HuH-7.5 (cell line): ENCODE results near the gene LCAT.
"Not testable (repeated sequence)": the region's sequence is repeated elsewhere in the genome, so short reads cannot be mapped to it uniquely, and the experiment has no call there.

Source experiments
- DNase-seq: peaks from one replicate; pipeline ENCODE4 v3.0.0; 2011; ENCODE audit warnings: low spot score

Gene LCAT

DNA sequence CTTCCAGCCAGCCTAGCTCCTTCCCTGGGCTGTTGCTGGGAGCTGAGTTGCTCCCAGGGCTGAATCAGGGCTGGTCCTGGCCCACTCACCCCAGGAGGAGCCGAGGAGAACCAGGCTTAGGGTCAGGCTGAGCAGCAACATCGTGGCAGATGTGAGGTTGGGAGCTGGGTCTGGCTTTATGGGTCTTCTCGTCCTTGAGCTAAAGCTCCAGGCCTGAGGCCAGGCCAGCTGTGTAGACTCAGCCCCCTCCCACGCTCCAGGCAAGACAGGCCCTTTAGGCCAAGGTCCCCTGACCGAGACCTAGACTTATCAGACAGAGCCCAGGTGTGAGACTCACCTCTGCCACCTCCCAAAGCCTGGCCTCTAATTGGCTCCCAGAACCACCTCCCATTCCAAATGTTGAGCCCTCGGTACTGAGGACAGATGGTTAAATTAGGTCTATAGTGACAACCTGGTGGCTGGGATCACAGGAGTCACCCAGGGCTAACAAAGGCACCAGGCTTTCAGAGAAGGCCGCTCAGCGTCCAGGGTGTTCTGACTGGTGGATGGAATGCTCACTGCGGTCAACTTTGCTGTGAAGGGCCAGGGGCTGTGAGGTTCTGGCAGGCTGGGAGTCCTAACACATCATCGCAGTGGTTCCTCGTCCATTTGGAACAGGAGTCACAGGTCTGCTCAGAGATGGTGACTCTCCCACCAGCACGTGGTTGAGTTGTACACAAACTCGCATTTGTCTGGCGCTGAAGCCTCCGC lies 12.0 kb downstream of the LCAT start, which contains the start of gene CTRL:
CTRL (minus strand) TSS at position 151 of the 750 bp plus-strand sequence; CDS start at position 141, 10 bp downstream.
- DNase-seq, result no peak

DNA sequence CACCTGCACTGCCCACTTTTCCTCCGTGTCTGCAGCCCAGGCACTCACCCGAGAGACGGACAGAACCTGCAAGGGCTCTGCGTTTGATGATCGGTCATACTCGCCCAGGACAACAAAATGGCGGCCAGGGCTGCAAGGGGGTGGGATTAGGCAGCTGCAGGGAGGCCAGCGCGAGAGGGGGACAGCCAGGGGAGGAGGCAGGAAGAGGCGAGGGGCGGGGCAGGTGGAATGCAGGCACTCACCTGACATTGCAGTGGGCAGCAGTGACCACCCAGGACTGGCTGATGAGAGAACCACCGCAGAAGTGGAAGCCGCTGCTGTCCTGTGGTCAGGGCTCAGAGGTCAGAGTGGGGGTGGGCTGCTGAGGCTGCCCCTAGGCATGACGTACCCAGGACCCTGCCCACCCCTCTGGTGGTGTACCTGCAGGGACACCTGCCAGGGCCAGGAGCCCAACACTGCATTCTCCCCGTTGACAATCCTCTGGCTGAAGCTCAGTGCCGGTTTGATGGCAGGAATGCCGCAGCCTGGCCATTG lies 13.2 kb downstream of the LCAT start:
- DNase-seq, result no peak

- DNase-seq, result no peak
Measured at GRCh38 chr16:67930191-67930590, 13.7 kb downstream of the LCAT start.

- DNase-seq, result peak; percentile 93
Measured at GRCh38 chr16:67928561-67929364, 15.2 kb downstream of the LCAT start.

GRCh38 chr16:67928147-67928546 lies 15.8 kb downstream of the LCAT start:
- no peak for DNase-seq

DNA sequence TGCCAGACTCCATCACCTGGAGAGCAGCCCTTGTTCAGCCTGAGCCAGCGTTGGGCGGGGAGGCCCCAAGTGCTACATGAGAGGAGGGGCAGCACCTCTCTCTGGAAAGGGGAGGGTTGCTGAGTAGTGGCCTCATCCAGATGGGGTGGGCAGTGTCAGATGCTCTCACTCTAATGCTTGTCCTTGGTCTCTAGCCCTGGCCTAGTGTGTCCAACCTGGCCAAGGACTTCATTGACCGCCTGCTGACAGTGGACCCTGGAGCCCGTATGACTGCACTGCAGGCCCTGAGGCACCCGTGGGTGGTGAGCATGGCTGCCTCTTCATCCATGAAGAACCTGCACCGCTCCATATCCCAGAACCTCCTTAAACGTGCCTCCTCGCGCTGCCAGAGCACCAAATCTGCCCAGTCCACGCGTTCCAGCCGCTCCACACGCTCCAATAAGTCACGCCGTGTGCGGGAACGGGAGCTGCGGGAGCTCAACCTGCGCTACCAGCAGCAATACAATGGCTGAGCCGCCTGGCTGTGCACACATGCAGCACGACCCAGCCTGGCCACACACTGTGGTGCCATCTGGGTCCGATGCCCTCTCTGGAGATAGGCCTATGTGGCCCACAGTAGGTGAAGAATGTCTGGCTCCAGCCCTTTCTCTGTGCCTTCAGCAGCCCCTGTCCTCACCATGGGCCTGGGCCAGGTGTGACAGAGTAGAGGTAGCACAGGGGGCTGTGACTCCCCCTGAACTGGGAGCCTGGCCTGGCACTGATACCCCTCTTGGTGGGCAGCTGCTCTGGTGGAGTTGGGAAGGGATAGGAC lies 16.6 kb downstream of the LCAT start:
- no peak for DNase-seq

DNA sequence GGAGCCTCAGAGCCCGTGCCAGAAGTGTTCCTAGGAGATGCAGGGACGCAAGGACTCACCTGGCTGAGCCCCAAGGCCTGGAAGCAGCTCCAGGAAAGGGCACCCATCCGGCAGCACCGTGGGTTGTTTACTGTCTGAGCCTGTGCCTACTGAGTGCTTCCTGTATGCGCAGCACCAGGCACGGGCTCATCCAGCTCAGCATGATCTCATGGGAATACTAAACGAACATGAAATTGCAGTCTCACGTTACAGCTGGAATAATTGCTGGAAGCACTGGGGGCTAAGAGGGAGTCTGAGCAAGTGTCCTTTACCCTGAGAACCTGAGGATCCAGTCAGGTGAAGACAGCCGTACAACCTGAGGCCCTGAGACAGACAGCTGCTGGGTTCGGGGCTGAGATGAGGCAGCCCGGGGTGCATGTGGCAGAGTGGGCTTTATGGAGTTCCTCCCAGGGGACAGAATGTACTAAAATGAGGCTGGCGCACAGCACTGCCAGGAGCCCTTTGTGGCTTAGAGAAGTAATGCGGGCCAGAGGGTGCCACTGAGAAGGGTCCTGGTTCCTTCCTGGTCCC lies 17.7 kb downstream of the LCAT start:
- no peak for DNase-seq

GRCh38 chr16:67924140-67924906 lies 19.6 kb downstream of the LCAT start:
- DNase-seq, result no peak

DNA sequence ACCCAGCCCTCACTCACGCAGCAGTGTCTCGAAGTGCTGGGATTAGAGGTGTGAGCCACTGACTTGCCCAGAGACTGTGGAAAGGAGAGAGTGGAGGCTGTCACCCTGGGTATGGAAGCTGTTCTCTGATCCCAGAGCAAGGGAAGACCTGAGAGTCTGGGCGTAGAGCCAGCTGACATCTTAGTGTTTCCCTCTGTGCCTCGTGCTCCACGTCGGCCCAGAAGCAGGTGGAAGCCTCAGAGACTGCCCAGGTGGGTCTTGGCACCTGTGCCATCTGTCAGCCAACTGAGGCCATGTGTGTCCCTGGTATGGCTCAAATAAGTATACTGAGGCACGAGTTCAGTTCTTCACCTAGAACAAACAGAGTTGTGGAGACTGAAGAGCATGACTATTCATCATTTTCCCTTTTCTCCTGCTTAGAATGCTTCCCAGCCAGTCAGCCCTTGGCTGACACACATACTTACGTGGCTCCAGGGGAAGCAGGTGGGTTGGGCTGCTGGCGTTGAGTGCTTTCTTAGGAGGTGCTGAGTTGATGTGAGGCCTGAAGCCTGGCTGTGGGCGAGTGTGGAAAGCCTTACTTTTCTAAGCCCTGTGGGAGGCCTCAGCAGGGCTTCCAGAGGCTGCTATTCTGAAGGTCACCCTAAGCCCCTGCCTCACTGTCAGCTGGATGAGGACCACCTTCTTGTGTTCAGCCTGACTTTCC lies 20.4 kb downstream of the LCAT start:
- DNase-seq, result no peak

GRCh38 chr16:67922740-67923139 lies 21.2 kb downstream of the LCAT start:
- no peak for DNase-seq

DNA sequence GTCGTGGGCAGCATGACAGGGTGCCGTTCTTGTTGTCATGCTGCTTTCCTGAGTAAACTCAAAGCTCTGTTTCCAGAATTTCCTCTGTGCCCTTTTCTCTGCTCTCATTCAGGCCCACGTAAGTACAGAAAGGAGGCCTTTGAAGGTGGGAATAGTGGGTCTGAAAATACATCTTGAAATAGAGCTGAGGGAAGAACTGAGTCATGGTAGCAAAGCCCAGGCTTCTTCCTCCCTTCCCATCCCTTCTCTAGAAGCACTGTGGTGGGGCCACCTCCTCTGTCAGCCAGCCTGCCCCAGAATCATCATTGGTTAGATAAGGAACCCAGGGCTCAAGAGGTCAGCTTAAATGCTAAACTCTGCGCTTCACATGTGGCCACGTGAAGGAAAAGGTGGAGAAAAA lies 21.7 kb downstream of the LCAT start:
- DNase-seq, result no peak

DNA sequence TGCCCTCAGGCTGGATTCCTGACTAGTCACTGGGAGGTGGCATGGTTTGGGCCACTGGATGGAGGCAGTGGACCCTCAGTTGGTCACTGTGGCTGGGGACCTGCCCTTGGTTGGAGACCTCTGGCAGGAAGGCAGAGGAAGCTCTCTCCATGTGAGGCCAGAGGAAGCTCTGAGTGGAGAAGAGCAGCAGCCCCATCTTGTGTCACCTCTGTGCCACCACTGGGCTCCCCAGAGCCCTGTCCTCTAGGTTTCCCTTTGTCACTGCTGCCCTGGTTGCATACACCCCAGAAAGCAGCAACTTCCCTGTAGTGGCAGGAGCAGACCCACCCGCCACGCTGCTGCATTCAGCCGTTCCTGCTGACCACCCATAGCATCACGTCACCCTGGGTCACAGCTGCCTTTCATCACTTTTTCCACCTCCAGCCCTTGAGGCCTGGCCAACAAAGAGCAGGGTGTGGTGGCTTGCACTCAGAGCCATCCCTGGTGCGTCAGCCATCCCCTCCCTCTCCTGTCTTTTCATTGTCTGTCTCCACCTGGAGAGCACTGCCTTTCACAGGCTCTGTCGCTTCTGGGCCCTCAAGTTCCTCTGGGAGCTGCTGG lies 24.2 kb downstream of the LCAT start:
- DNase-seq, result no peak

GRCh38 chr16:67917852-67918236 lies 26.1 kb downstream of the LCAT start:
- no peak for DNase-seq

- DNase-seq, result no peak
Measured at GRCh38 chr16:67917140-67917851, 26.6 kb downstream of the LCAT start.

DNA sequence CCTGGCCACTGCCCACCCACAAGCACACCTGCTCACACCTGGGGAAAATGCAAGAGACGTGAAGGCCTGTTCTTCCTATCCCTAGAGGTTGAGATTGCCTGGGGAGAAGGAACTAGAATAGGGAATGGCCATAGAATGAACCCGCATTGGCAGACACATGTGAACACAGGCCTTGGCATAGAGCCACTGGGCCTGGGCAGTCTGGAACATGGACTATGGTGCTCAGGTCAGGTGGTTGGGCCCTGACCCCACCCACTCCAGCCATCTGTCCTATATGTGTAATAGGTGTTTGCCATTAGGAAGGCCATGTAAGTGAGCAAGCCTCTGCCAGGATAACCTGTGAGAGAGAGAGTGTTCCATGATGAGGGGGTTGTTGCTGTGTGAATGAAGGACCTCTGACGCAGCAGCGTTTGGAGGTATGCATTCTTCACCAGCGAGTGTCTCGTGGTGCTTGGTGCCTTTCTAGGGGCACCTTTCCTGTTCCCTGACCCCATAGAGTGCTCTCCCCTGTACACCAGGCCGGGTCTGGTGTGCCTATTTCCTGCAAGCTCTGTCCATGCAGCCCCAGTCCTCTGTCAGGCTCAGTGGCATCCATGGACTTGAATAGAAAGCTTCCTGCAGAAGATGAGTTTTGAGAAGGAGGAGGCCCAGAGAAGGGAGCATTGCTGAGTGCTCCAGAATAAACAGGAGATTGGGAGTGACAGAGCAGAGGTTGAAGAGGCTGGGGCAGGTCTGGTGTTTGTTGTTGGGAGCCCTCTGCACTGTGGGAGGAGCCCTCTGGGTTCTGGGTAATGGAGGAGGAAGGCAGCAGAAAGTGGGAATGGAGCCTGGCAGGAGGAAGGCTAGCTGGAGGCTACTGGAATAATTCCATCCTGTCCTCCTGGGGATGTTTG lies 27.8 kb downstream of the LCAT start:
- DNase-seq, result no peak

DNA sequence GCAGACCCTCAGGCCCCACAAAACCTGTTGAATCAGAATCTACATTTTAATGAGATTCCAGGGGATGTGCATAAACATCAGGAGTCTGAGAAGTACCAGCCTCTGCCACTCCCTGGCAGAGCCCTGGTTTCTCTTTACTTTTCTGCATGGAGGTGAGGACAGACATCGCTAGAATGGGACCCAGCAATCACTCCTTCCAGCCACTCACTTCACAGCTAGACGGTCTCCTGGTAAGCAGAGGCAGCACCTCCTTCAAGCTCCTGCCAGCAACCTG lies 28.5 kb downstream of the LCAT start:
- not testable (repeated sequence) for DNase-seq

- no peak for DNase-seq
Measured at GRCh38 chr16:67914758-67915495, 29.0 kb downstream of the LCAT start.

DNA sequence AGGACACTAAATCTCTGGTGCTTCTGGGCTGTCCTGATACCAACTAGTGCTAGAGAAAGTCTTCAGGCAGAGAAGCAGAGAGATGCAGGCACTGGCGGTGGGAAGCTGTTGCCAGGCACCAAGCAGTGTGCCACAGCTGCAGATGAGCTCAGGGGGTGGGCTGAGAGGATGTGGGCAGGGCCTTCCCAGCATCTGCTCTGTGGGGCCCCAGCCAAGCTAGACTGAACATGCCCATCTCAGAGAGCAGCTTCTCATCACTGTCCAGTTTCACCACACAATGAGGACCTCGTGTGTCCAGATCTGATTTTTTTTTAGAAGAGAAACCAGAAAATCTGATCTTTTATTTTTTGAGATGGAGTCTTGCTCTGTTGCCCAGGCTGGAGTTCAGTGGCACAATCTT lies 33.8 kb downstream of the LCAT start:
- DNase-seq, result no peak
